HG03460 (cell line): ENCODE results near the gene TMEM39B.
"Not testable (repeated sequence)": the region's sequence is repeated elsewhere in the genome, so short reads cannot be mapped to it uniquely, and the experiment has no call there.

Experiments
- ATAC-seq: cut with Tn5 transposase; IDR thresholded peaks from one replicate; pipeline ENCODE4 v1.9.1; 2021; ENCODE audit not compliant: unreplicated experiment

The TMEM39B gene

GRCh38 chr1:32072622-32073298, at the start of gene TMEM39B:
TMEM39B (plus strand) TSS chr1:32072939; CDS start chr1:32073048, 109 bp downstream.
- peak; percentile 75 for ATAC-seq

GRCh38 chr1:32023351-32023750, 49.4 kb upstream of the TMEM39B start:
- ATAC-seq = no peak

DNA sequence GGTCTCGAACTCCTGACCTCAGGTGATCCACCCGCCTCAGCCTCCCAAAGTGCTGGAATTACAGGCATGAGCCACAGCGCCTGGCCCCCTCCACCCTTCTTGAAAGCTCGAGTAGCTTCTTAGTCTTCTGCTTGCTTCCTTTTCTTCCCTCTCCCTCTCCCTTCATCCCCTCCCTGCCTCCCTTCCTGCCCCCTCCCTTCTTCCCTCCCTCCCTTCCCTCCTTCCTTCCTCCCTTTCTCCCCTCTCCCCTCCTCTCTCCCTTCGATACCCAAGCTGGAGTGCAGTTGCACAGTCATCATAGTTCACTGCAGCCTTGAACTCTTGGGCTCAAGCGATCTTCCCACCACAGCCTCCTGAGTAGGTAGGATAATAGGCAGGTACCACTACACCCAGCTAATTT, 47.2 kb upstream of the TMEM39B start:
- no peak for ATAC-seq

GRCh38 chr1:32028746-32029145, 44.0 kb upstream of the TMEM39B start:
- ATAC-seq = no peak

- ATAC-seq = no peak
Observed at GRCh38 chr1:32031578-32032274, 41.0 kb upstream of the TMEM39B start.

DNA sequence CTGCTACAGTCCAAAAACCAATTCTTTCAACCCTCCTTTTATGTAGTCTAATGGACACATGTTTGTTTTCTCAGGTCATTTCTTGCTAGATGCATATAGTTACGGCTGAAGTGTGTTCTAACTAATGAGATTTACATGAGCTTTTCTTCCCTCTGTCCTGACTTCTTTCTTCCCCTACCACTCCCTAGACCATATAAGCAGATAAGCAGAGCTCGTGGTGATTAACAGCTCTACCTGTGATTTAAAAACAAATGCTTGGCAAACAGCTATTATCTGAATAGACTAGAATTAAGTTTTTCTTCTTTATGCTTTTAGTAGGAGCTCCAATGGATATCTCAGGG, 40.5 kb upstream of the TMEM39B start:
- ATAC-seq = no peak

DNA sequence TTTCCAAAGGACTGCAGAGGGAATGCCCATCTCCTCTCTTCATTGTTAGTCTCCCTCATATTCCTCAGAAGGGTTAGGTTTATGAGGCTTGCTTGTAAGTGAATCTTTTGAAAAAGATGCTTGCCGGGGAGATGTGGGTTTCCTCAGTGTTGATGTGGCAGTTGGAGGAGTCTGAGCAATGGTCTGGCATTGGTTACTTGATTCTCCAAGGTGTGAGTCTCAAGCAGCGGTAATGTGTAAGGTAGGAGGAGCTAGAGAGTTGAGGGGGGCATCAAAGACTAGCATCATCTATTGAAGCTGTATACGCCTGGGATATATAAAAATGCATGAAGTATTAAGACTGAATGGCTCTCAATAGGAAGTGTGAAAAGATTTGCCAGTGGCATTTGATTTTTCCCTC, 37.6 kb upstream of the TMEM39B start:
- ATAC-seq = no peak

DNA sequence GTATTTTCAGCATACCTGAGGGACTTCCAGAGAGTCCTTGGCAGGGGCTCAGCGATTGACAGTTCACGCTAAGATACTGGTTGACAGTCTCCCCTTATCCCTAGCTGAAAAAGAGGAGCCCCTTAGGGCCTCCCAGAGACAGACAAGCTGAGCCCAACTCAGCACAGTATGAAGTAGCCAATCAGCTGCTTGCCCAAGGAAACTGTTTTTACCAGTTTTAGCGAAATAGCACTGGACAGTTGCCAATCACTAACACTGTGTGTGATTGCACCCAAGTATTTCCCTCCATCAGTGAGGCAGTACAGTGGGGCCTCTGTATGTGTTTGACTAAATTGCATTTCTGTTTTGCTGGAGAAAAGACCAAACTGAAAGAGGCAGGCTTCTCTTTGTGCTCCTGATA, 32.0 kb upstream of the TMEM39B start:
- ATAC-seq = no peak

DNA sequence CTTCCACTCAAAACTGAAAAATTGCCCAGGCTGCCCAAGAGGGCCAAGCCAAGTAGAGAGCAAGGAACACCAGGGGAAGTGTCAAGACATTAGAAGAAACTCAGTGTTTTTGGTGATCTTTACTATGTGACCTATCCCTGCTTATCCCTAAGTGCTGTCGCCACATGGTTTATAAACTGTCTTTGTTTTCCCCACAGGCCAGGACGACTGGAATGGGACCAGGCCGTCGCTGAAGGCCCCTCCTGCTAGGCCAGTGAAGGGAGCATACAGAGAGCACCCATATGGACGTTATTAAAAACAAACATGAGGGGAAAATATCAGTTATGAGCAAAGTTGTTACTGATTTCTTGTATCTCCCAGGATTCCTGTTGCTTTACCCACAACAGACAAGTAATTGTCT, 30.4 kb upstream of the TMEM39B start:
- ATAC-seq = no peak

DNA sequence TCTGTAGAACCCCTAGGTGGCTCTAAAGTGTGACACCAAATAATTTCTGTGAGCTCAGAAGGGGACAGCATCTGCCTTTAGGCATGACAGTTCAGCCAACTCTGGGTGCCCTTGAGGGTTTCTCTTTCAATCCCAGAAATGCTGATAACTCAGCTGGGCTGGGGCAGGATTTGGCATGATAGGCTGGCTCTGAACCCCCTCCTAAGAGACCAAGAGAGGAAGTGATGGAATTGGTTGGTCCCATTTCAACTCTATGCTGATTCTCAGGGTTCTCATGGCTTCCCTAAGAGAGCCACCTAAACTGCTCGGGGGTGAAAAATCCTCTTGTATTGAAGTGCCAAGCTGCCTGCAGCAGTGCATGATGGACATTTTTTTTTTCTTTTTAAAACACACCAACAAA, 28.5 kb upstream of the TMEM39B start:
- ATAC-seq = no peak

DNA sequence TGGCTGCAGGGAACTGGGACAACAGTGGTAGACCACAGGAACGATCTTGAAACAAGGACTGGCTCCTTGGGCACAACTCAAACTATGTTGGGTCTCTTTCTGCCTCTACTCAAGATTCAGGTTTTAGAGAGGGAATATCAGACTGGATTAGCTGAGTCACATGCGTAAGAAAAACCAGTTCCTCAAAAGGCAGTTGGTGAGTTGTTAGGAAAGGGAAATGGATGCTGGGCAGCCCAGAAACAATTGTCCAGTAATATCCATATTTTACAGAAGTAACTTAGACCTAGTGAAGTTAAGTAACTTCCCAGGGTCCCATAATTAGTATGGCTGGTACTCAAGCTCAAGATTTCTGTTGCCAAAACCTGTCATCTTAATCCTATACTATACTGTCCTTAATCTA, 27.0 kb upstream of the TMEM39B start:
- no peak for ATAC-seq

GRCh38 chr1:32047701-32048100, 25.0 kb upstream of the TMEM39B start:
- ATAC-seq = no peak

DNA sequence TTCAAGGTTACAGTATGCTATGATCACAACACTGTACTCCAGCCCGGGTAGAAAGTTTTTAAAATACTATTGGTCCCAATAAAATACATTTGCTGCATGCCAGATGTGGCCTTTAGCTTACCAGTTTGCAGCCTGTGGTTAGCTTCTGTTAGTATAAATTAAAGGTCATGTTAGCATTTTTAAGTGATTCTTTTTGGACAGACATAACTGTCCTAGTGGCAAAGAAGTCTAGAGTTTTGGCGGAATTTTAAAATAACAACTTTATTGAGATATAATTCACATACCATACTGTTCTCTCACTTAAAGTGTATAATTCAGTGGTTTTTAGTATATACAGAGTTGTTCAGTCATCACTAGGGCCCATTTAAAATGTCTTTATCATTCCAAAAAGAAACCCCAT, 24.3 kb upstream of the TMEM39B start:
- ATAC-seq = no peak

DNA sequence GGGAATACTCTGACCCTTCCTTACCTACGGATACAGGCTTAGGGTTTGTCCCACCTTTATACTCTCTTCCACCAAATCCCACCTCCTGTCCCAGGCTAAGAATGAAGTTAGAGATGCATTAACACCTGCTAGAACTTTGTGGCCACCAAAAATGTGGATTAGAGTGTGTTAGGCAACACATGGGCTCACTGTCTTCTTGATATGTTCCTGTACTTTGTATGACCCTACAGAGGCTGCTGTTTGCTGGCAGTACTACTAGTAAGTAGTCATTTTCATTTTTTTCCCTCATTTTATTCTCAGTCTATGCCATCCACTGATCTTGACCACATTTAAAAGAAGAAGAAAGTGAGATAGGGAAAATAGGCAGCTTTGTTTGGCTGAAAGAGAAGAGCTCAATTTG, 21.0 kb upstream of the TMEM39B start:
- ATAC-seq = no peak

DNA sequence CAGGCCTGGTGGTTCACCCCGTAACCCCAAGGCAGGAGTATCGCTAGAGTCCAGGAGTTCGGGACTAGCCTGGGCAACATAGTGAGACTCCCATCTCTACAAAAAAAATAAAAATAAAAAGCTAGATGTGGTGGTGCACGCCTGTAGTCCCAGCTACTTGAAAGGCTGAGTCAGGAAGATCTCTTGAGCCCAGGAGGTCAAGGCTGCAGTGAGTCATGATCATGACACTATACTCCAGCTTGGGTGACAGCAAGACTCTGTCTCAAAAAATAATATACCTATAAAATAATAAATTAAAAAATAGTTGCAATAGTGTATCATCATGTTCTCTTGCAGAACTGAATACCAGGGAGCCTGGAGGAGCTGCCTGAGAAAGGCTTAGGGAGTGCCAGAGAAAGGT, 19.9 kb upstream of the TMEM39B start:
- no peak for ATAC-seq

GRCh38 chr1:32055416-32055815, 17.3 kb upstream of the TMEM39B start:
- no peak for ATAC-seq

DNA sequence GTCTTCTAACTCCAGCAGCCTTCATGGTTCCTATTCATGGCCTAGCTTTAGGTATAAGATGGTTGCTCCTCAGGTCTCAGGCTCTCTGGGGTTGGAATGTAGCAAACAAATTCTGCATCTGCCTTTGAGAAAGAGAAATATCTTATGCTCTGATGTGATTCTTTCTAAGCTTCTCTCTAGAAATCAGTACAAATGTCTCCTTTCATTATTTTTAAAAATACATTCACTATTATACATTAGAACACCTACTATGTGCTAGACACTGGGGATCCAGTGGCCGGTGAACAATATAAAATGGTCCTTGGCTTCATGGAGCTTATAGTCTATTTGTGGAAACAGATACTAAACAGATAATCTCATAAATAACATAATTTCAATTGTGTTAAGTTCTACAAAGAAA, 16.1 kb upstream of the TMEM39B start:
- ATAC-seq = no peak

DNA sequence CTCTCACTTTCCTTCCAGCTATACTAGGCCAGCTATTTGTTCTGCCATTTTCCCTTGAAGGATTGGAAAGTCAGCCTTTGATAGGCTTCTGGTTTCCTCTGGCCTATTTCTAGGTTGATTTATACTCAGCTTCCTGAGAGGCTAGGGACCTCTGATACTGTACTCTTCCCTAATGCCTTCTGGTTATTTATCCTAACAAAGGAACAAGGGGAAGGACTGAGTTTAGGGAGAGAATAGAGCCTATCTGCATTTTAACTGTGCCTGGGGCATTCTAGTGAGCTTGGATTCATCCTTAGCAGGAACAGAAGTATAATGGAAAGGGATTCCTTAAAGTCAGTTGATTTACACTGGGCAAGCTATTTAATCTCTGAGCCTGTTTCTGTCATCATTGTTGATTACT, 11.8 kb upstream of the TMEM39B start:
- no peak for ATAC-seq

DNA sequence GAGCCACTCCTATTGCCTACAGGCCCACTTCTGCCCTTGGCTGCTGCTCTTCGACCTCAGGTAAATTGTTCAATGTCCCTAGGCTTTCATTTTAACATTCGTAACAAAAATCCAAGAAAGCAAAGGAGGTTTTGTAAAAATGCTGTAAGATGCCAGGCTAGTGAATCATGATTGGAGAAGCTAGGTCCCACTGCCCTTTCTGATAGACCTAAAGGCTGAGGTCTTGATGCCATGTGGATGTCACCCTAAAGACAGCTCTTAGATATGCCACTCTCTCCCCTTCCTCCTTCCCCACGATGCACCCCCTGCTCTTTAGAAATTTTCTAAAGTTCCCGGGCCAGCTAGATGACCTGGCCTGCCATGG, 9.9 kb upstream of the TMEM39B start:
- no peak for ATAC-seq

- no peak for ATAC-seq
Observed at GRCh38 chr1:32063261-32063681, 9.5 kb upstream of the TMEM39B start.

DNA sequence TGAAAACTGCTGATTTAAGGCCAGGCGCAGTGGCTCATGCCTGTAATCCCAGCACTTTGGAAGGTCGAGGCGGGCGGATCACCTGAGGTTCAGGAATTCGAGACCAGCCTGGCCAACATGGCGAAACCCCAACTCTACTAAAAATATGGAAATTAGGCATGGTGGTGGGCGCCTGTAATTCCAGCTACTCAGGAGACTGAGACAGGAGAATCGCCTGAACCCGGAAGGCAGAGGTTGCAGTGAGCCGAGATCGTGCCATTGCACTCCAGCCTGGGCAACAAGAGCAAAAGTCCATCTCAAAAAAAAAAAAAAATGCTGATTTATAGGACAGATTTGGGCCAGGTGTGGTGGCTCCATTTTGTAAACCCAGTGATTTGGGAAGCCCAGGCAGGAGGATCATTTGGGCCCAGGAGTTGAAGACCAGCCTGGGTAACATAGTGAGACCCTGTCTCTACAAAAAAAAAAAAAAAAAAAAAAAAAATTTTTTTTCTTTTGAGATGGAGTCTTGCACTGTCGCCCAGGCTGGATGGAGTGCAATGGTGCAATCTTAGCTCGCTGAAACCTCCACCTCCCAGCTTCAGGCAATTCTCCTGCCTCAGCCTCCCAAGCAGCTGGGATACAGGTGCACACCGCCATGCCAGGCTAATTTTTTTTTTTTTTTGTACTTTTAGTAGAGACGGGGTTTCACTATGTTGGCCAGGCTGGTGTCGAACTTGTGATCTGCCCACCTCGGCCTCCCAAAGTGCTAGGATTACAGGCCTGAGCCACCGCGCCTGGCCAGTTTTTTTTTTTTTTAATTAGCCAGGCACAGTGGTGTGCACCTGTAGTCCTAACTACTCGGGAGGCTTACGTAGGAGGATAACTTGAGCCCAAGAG, 6.9 kb upstream of the TMEM39B start:
- not testable (repeated sequence) for ATAC-seq

DNA sequence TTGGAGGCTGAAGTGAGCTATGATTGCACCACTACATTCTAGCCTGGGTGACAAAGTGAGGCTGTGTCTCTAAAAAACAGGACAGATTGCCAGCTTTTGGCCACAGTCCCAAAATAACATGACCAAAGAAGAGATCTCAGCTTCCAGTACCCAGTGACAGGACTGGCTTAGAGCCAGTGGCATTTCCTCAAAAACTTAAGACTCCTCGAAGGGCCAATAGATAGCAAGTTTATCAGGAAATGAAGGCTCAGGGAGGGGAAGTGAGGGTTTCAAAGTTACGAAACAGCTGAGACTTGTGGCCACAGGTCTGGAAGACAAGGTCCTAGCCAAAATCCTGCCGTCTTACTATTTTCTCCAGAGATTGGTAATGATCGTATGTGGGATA, 6.3 kb upstream of the TMEM39B start:
- no peak for ATAC-seq
